Measurements from ENCODE around the gene DLX5.

DLX5 gene

GRCh38 chr7:97004247-97005182, 20.1 kb downstream of the DLX5 start:
- no peak for DNase-seq

GRCh38 chr7:97003262-97004246, 21.1 kb downstream of the DLX5 start:
- no peak for DNase-seq

DNA sequence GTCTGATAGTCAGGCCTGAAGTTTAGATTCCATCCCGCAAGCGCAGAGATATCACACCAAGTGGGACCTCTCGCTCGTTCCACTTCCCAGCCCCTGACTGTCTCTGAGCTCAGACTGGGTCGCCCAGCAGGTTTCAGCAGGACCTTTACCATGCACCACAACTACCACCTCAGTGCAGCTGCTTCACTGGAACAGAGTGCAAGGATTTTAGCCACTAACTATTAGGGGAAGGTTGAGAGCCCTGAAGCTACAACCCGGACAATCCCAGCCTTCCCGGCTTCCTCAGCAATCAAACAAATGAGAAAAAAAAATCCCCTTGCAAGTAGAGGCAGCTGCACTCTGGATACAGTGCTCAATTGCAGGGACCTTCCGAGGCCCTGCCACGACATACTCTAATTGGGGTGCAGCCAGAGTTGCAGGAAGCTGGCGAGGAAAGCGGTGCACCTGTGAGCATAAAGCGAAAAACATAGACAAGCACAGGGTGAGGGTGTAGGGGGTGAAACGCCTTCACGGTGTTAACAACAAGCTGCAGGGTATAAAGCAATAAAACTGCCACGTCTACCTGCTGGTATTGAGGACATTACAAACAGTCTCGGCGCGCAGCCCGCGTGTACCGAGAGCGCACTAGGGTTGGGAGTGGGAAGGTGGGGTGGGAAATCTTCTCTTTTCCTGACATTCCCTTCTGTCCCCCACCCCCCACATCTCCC, 21.9 kb downstream of the DLX5 start:
- DNase-seq: no peak

- DNase-seq: no peak
These were observed 22.7 kb downstream of the DLX5 start for GRCh38 chr7:97001656-97002554.

DNA sequence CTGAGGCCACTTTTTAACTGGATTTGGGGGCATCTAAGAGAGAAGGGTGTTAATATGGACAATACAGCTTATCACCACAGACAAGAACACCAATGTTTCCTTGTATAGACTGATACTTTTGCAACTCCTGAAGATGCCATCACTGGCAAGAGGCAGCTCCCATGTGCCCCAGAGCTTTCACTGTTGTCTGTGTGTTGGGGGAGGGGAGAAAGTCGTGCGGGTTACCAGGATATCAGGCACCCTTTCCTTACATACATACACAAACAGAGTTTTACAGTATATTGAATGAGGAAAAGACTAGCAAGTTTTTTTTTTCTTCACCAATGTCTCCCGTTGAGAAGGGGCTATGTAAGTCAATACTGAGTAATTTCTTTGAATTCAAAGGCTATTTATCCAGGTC, 23.4 kb downstream of the DLX5 start:
- DNase-seq: no peak

GRCh38 chr7:96998744-96999143, 25.9 kb downstream of the DLX5 start:
- DNase-seq: no peak

- no peak for DNase-seq
These were observed 26.3 kb downstream of the DLX5 start for GRCh38 chr7:96998333-96998732.

- DNase-seq: no peak
These were observed 27.1 kb downstream of the DLX5 start for GRCh38 chr7:96997512-96998032.

GRCh38 chr7:96996958-96997511, 27.6 kb downstream of the DLX5 start:
- no peak for DNase-seq

- no peak for DNase-seq
These were observed 28.3 kb downstream of the DLX5 start for GRCh38 chr7:96996111-96996957.

GRCh38 chr7:96995406-96996110, 29.1 kb downstream of the DLX5 start:
- no peak for DNase-seq

DNA sequence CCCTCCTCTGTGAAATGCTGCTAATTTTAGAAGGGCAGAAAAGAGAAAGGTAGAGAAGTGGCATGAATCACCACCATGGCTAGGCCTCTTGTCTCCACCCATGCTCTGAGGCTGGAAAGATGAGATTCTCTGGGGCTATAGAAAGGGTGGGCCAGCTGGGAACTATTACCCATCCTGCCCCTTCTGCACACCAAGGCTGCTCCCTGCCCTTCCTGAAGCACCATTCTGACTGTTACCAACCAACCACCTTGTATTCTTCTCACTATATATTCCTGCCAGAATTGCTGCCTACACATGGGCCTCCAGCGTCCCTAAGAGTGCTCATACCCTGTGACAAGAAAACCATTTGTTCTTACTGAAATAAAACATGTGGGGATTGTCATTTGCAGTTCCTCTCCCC, 30.7 kb downstream of the DLX5 start:
- DNase-seq: no peak

DNA sequence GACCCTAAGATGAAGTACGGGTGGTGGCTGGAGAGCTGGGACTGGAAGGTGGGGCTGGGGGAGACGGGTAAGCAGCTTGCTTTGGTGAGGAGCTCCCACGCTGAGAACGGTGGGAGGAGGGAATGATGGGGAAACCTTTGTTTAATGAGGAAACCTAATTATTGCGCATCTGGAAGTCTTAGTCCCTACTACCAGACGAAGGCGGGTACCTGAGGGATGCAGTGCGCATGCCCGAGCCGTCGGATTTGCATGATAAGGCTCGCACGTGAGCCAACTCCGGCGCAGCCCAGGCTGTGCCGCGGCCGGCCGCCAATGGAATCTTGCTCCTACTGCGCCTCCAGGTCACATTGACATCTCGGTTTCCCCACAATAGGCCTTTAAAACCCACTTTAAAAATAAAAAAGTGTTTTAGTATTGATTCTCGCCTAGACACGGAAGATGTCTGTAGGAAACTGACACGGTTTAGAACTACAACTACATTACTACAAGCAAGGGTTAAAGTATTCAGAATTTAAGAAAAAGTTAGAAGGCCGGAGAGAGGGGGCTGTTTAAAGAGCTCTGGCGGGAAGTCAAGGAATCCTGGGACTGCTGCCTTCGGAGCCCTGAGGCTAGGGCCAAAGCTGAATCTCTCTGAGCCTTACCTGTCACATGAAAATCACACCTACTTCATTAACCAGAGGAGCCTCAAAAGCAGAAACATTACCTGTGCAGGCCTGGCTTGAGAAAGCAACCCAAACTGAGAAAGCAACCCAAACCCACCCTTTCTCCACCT, 31.4 kb downstream of the DLX5 start:
- no peak for DNase-seq

DNA sequence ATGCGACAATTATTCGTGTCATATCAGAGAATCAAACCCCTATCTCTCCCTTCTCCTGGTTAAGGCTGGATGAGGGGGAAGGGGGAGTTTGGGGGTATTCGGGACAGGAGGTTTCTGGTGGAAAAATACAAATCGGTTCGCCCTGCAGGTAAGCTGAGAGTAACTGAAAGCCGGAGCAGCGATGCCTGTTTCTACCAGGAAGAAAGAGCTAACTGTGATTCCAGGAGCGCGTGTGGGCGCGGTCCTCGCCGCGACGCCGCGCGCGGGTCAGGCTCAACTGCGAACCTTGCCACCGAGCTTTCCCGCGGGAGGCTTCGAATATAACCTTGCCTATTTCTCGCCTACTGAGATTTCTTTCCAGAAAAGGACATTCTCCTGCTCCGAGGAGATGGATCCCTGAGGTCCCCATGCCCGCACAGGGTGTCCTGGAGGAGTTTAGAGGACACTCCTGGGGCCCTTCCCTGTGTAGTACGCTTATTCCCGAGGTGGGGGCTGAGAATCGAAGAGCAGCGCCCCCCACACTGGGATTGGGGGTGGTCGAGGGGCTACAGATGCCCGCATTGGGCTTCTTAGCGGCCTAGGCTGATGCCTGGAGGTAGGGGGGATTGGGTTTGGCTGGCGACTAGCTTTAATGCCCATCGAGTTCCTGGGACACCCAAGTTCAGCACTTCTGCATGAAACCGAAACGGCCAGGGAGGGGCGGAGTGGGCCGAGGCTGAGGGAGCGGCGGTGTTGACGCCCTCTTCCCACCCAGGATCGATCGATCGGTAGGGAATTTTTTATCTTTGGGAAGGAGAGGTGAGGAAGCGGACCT, 32.2 kb downstream of the DLX5 start:
- no peak for DNase-seq

DNA sequence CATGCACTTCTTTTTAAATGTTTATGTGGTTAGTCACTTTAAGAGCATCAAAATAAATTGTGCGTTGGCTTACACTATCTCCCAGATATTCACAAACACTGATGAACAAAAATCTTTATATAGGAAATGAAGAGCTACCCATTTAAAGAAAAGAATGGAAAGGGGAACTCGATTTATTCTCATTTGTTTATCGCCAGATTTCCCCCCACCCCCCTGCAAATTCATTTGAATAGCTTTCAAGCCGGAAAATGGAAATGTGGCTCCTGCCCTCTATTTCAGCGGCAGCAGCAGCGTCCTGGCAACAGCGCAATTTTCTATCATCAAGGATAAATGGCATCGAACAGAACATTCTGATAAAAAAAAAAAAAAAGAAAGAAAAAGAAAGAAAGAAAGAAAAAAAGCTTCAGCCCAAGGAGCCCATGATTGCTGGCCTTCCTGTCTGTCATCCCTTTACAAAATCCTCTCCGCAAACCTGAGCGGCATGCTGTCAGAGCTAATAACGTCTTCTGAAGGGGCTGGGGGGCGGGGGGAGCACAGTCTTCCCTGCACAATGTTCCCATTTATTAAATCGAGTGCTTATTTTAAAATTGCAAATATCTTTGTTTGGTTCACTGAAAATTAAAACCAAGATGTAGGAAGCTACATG, 33.0 kb downstream of the DLX5 start:
- DNase-seq: no peak

DNA sequence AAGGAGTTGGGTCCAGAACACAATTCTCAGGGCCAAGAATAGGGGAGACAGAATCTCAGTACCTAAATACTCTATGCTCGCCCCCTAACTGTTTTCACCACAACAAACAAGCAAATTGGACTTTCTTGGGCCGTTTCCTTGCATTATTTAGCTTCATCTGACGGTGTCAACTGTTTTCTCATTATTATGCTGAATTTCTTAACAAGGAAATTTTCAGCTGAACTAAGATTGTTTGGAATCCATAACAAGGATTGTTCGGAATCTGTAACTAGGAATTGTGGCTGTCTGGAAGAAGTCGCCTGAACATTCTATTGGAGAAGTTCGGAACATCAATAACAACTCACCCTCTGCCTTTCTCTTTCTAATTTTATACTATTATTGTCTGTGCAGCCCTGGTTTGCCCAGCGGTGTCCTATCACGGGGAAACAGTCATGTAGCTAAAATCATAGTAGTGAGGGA, 34.7 kb downstream of the DLX5 start:
- DNase-seq: no peak

GRCh38 chr7:96989241-96989858, 35.3 kb downstream of the DLX5 start:
- DNase-seq: no peak
